A673 (cell line): ENCODE data around the gene CBX4. TPM values are rescaled to one million over a fixed set of nuclear protein-coding genes. Genes with fewer than 3 reads are reported as not detected.

ENCODE experiments used
- BruUV-seq: library from RNA; stranded (reverse); fragments of 400-500 nt; replicated peaks from 2 replicates; lab custom pipeline; 2021; lab: Mats Ljungman, UMichigan
- CTCF ChIA-PET: fragments of 300-600 bp; sonication (Branson Sonifier 250); formaldehyde crosslinking; loops from one replicate; lab custom pipeline; 2022; ENCODE audit warnings: antibody characterized with exemption; lab: Charles Lee
- POLR2A ChIA-PET: fragments of 300-600 bp; sonication (Branson Sonifier 250); formaldehyde crosslinking; loops from one replicate; lab custom pipeline; 2022; ENCODE audit warnings: antibody characterized with exemption; ENCODE audit not compliant: low non-redundant PET; lab: Charles Lee
- DNase-seq: peaks from one replicate; pipeline ENCODE4 v3.0.0-alpha.2; 2015; ENCODE audit warnings: low spot score
- H3K27ac ChIP-seq: fragments of 200-600 bp; sonication (generic); 2 replicates; pipeline ENCODE4 v1.5.1; 2016; ENCODE audit warnings: mixed run types, low read depth, mild to moderate bottlenecking, mixed read lengths, antibody characterized with exemption, low read length; ENCODE audit not compliant: poor library complexity, severe bottlenecking
- H3K27me3 ChIP-seq: fragments of 200-600 bp; sonication (generic); replicated peaks from 2 replicates; pipeline ENCODE4 v1.6.1; 2017; ENCODE audit warnings: mixed run types, low read depth, mild to moderate bottlenecking, mixed read lengths, antibody characterized with exemption, low read length; ENCODE audit not compliant: insufficient read depth, poor library complexity
- H3K36me3 ChIP-seq: fragments of 200-600 bp; sonication (generic); 2 replicates; pipeline ENCODE4 v1.6.1; 2016; ENCODE audit warnings: mixed run types, mild to moderate bottlenecking, mixed read lengths, antibody characterized with exemption, low read length; ENCODE audit not compliant: insufficient read depth, poor library complexity, severe bottlenecking
- H3K4me1 ChIP-seq: fragments of 200-600 bp; sonication (generic); 2 replicates; pipeline ENCODE4 v1.6.1; 2017; ENCODE audit warnings: mixed run types, mild to moderate bottlenecking, mixed read lengths, antibody characterized with exemption, low read length; ENCODE audit not compliant: insufficient read depth, poor library complexity, severe bottlenecking
- H3K4me3 ChIP-seq: fragments of 200-600 bp; sonication (generic); 2 replicates; pipeline ENCODE4 v1.5.1; 2016; ENCODE audit warnings: low read depth, mixed run types, mild to moderate bottlenecking, mixed read lengths, low read length; ENCODE audit not compliant: poor library complexity, severe bottlenecking
- H3K9me3 ChIP-seq: fragments of 200-600 bp; sonication (generic); 2 replicates; pipeline ENCODE4 v1.6.1; 2016; ENCODE audit warnings: mixed run types, low read depth, mild to moderate bottlenecking, mixed read lengths, antibody characterized with exemption, low read length; ENCODE audit not compliant: poor library complexity, severe bottlenecking
- CTCF ChIP-seq: fragments of 300-800, 200-600 bp; sonication (generic); conservative IDR thresholded peaks from 2 replicates; pipeline ENCODE4 v1.5.1; 2017; ENCODE audit warnings: low read depth, mild to moderate bottlenecking, antibody characterized with exemption, low read length, moderate library complexity, mixed read lengths
- EZH2 ChIP-seq: fragments of 200-600 bp; sonication (generic); IDR thresholded peaks from 2 replicates; pipeline ENCODE4 v1.6.1; 2017; ENCODE audit warnings: borderline replicate concordance, low read depth, mild to moderate bottlenecking, mixed read lengths, antibody characterized with exemption, low read length; ENCODE audit not compliant: poor library complexity, severe bottlenecking
- intact Hi-C: fragments of 100-400 bp; cut with micrococcal nuclease; formaldehyde crosslinking; loops from one replicate; pipeline ENCODE4 v1.10.0; 2022; ENCODE audit not compliant: unreplicated experiment
- total RNA-seq: library from RNA; stranded (reverse); gene quantifications from 2 replicates; pipeline ENCODE4 v1.2.3, GENCODE V29; 2021

CBX4 gene
- total RNA-seq, 1 experiment from 2014 or later = 42.6 TPM

GRCh38 chr17:79785900-79786810, 53.1 kb downstream of the CBX4 start:
- DNase-seq = no peak
- H3K36me3 ChIP-seq = peaks cover 44% of the 10 kb centered on the region
- TF ChIP-seq EZH2 = no peak
- TF ChIP-seq CTCF = no peak
- CTCF ChIA-PET = no interaction called here
- no peak overlapping the region for H3K4me3 ChIP-seq
- peaks cover 14% of the 10 kb centered on the region for H3K27me3 ChIP-seq
- POLR2A ChIA-PET = no interaction called here
- intact Hi-C loops = no loop called here
- no peak overlapping the region for H3K27ac ChIP-seq
- peaks cover 20% of the 10 kb centered on the region for H3K4me1 ChIP-seq
- H3K9me3 ChIP-seq = no peaks in the 10 kb centered on the region
- no TSS peak for BruUV-seq

GRCh38 chr17:79785017-79785899, 54.0 kb downstream of the CBX4 start:
- CTCF ChIA-PET = no interaction called here

More at GRCh38 chr17:79785017-79785899, 54.0 kb downstream of the CBX4 start:
- Histone ChIP-seq H3K27ac (no peak overlapping the region), H3K4me1 (peaks cover 20% of the 10 kb centered on the region), H3K36me3 (peaks cover 52% of the 10 kb centered on the region), H3K9me3 (no peaks in the 10 kb centered on the region), H3K4me3 (no peak overlapping the region), H3K27me3 (peaks cover 5% of the 10 kb centered on the region)
- no peak for DNase-seq
- intact Hi-C loops = no loop called here
- no TSS peak for BruUV-seq
- POLR2A ChIA-PET = no interaction called here
- TF ChIP-seq CTCF = no peak
- TF ChIP-seq EZH2 = no peak
